PFSK-1 (cell line): Measurements from ENCODE around the gene CCNL2. TPM values are rescaled to one million over a fixed set of nuclear protein-coding genes. Genes with fewer than 3 reads are reported as not detected.

ENCODE experiments used
- FOXP2 ChIP-seq: optimal IDR thresholded peaks from 2 replicates; pipeline ENCODE3; 2011; ENCODE audit warnings: borderline replicate concordance, control low read depth, inconsistent platforms; ENCODE audit not compliant: insufficient read depth; ENCODE audit errors: extremely low read length, extremely low read depth
- POLR2AphosphoS5 ChIP-seq: IDR thresholded peaks from 2 replicates; pipeline ENCODE4 v1.6.1; 2012; ENCODE audit warnings: low read depth, mild to moderate bottlenecking, control low read depth, low read length, moderate library complexity
- REST ChIP-seq, 2 experiments: IDR thresholded peaks; 2 replicates each; pipeline versions ENCODE4 v1.6.1 to v1.8.0; 2011 to 2012; ENCODE audit warnings: low read depth in 2 of 2, low read length in 2 of 2, control low read depth in 1 of 2, inconsistent platforms in 1 of 2, mild to moderate bottlenecking in 1 of 2, moderate library complexity in 1 of 2; ENCODE audit not compliant: insufficient read depth in 1 of 2
- SIN3A ChIP-seq: IDR thresholded peaks from 2 replicates; pipeline ENCODE4 v1.6.1; 2012; ENCODE audit warnings: mild to moderate bottlenecking, low read length, moderate library complexity, borderline replicate concordance; ENCODE audit not compliant: insufficient read depth
- TAF1 ChIP-seq: IDR thresholded peaks from 2 replicates; pipeline ENCODE4 v1.6.1; 2012; ENCODE audit warnings: low read length, control low read depth, borderline replicate concordance; ENCODE audit not compliant: insufficient read depth
- polyA plus RNA-seq: library from polyadenylated mRNA; unstranded; fragments of >200 nt; gene quantifications from one replicate; pipeline ENCODE4 v1.2.1, GENCODE V29; 2012; ENCODE audit warnings: low read depth, missing spikeins; ENCODE audit not compliant: insufficient read length

Gene CCNL2
- polyA plus RNA-seq: 157 TPM

GRCh38 chr1:1399187-1399871 is at the start of gene CCNL2:
Gene CCNL2, minus strand, starts transcription at chr1:1399335. Its CDS starts 29 bp downstream, at chr1:1399306.
- TF ChIP-seq TAF1 (peak; percentile 84), SIN3A (peak; percentile 70; the same call in 1 of the 2 replicates), FOXP2 (no peak), POLR2AphosphoS5 (peak; percentile 89)

- no peak for TF ChIP-seq SIN3A
- no peak for TF ChIP-seq FOXP2
- TF ChIP-seq POLR2AphosphoS5: no peak
- no peak for TF ChIP-seq TAF1
- TF ChIP-seq REST (IDR thresholded peaks at IDR 0.05; ENCODE audit: insufficient read depth in 1 of 2, low read depth in 2 of 2, low read length in 2 of 2): no peak
Measured at GRCh38 chr1:1442069-1442770, 43.1 kb upstream of the CCNL2 start.

GRCh38 chr1:1441002-1441888 is 42.1 kb upstream of the CCNL2 start:
- TF ChIP-seq REST (IDR thresholded peaks at IDR 0.05; ENCODE audit: insufficient read depth in 1 of 2, low read depth in 2 of 2, low read length in 2 of 2): no peak
- TF ChIP-seq POLR2AphosphoS5: 0 out of 2 replicates have a peak, but pooled peaks have one; percentile 29
- no peak for TF ChIP-seq SIN3A
- no peak for TF ChIP-seq FOXP2
- no peak for TF ChIP-seq TAF1

- TF ChIP-seq SIN3A: no peak
- TF ChIP-seq POLR2AphosphoS5: no peak
- TF ChIP-seq FOXP2: no peak
- TF ChIP-seq TAF1: no peak
- no peak for TF ChIP-seq REST (IDR thresholded peaks at IDR 0.05; ENCODE audit: insufficient read depth in 1 of 2, low read depth in 2 of 2, low read length in 2 of 2)
Measured at GRCh38 chr1:1440262-1441001, 41.3 kb upstream of the CCNL2 start.
